GM06990 (cell line): ENCODE results near the gene DLX3.
A peak's percentile ranks its signal among the peaks of the same experiment; 100 is the strongest.

Source experiments
- DNase-seq: peaks from one replicate; pipeline ENCODE4 v3.0.0-alpha.2; 2011; ENCODE audit not compliant: insufficient read length; ENCODE audit errors: extremely low read depth
- H3K27me3 ChIP-seq: replicated peaks from 2 replicates; pipeline ENCODE4 v1.6.0; 2011; ENCODE audit warnings: low read length; ENCODE audit not compliant: control insufficient read depth, insufficient read depth
- H3K36me3 ChIP-seq: 2 replicates; pipeline ENCODE4 v1.5.1; 2011; ENCODE audit warnings: low read length; ENCODE audit not compliant: control insufficient read depth, insufficient read depth
- H3K4me3 ChIP-seq: replicated peaks from 2 replicates; pipeline ENCODE4 v1.5.1; 2011; ENCODE audit warnings: low read depth, mild to moderate bottlenecking, control low read depth, low read length
- TF ChIP-seq, protein P1 (sequence below): IDR thresholded peaks from 2 replicates; pipeline ENCODE4 v1.5.1; 2011; ENCODE audit warnings: low read length, control low read depth, mild to moderate bottlenecking, inconsistent platforms; ENCODE audit not compliant: insufficient read depth, poor library complexity, severe bottlenecking

Gene DLX3

DNA sequence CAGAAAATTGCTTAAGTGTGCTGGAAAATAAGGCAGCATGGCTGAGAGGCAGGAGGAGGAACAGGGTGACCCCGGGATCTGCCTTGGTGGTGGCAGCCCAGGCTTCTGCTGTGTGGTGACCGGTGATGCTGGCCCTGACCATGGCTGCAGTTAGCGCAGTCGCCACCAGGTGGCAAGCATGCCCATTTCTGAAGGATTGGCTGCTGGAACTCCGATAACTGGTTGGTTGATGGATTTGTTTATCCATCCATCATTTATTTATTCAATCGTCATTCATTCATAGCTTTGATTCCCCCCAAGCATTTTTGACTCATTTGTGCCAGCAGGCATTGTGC, 31.8 kb upstream of the DLX3 start:
- no peaks in the 10 kb centered on the region for H3K36me3 ChIP-seq
- H3K4me3 ChIP-seq, result no peak overlapping the region
- H3K27me3 ChIP-seq, result no peaks in the 10 kb centered on the region; the same call in 1 of the 2 replicates
- TF ChIP-seq, protein P1, sequence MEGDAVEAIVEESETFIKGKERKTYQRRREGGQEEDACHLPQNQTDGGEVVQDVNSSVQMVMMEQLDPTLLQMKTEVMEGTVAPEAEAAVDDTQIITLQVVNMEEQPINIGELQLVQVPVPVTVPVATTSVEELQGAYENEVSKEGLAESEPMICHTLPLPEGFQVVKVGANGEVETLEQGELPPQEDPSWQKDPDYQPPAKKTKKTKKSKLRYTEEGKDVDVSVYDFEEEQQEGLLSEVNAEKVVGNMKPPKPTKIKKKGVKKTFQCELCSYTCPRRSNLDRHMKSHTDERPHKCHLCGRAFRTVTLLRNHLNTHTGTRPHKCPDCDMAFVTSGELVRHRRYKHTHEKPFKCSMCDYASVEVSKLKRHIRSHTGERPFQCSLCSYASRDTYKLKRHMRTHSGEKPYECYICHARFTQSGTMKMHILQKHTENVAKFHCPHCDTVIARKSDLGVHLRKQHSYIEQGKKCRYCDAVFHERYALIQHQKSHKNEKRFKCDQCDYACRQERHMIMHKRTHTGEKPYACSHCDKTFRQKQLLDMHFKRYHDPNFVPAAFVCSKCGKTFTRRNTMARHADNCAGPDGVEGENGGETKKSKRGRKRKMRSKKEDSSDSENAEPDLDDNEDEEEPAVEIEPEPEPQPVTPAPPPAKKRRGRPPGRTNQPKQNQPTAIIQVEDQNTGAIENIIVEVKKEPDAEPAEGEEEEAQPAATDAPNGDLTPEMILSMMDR, result peak; percentile 89
- peak; percentile 55 for DNase-seq

DNA sequence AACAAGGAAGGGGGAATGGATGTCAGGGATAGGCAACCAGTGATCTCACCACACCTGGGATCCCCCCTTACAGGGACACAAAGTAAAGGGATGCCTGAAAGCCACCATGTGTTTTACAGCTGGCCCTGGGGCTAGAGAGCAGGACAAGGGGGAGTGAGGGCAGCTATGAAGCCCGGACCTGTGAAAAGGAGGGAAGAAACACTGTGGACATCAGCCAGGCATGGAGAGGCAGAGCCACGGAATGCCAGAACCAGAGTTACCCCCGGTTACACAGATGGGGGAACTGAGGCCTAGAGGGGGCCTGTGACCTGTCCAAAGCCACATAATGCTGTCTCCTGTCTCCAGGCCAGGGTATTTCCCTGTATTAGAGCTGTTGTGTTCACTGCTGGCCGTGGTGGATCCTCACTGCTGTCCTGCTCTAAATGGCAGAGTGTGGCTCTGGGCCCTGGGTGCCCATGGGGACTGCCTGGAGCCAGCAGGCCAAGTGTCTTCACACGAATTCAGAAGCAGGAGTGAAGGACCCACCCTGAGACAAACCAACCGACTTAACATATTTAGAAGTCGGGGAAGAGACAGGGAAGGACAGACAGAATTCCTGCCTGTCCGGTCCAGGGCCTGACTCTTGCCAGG, 31.1 kb upstream of the DLX3 start:
- Histone ChIP-seq H3K27me3 (no peaks in the 10 kb centered on the region; the same call in 1 of the 2 replicates), H3K4me3 (no peak overlapping the region), H3K36me3 (no peaks in the 10 kb centered on the region)
- no peak for DNase-seq
- TF ChIP-seq, protein P1, result no peak

DNA sequence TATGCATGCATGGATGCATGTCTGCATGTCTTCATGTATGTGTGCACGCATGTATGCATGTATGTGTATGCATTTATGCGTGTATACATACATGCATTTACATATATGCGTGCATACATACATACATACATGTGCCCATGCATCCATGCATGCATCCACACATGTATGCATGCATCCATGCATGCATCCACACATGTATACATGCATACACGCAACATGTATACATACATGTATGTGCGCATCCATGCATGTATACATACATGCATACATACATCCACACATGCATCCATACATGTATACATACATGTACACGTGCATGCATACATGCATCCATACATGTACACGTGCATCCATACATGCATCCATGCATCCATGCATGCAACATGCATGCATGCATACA, 29.8 kb upstream of the DLX3 start:
- no peaks in the 10 kb centered on the region for H3K36me3 ChIP-seq
- TF ChIP-seq, protein P1, result no peak
- no peak overlapping the region for H3K4me3 ChIP-seq
- H3K27me3 ChIP-seq, result no peaks in the 10 kb centered on the region; the same call in none of the 2 replicates
- DNase-seq, result no peak

DNA sequence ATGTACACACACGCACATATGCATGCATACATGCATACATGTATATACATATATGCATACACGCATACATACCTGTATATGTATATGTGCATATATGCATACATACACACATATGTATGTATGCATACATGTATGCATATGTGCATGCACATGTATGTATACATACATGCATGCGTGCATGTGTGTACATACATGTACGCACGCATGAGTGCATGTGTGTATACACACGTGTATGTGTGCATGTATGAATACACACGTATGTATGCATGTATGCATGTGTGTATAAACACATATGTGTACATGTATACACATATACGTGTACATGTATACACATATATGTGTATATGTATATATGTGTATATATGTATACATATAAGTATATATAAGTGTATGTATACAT, 28.5 kb upstream of the DLX3 start:
- Histone ChIP-seq H3K4me3 (no peak overlapping the region), H3K36me3 (no peaks in the 10 kb centered on the region), H3K27me3 (no peaks in the 10 kb centered on the region; the same call in none of the 2 replicates)
- no peak for DNase-seq
- TF ChIP-seq, protein P1, result no peak

DNA sequence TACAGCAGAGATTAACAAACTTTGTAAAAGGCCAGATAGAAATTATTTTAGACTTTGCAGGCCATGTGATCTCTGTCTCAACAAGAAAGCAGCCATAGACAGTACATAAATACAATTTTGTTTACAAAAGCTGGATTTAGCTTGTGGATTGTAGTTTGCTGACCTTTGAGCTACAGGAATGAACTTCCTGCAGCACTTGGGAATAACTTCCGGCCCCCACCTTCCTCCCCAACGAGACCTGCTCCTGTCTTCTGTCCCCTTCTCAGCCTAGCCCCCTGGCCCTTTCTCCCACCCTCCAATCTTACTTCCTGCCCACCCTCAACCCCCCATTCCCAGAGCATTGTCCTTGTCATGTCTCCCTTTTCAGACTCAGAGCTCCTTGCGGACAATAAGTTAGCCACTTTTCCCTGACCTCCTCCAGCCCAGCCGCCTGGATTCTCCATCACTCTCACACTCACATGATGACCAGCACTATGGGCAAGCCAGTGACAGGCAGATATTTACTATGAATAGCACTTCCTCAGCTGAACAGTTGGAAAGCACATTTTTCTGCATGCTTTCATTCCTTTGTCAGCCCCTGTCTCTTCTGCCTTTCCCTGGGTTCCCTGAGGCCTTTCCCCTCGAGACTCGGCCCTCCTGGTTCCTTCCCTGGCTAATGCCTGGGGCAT, 27.6 kb upstream of the DLX3 start:
- Histone ChIP-seq H3K27me3 (no peaks in the 10 kb centered on the region; the same call in none of the 2 replicates), H3K36me3 (no peaks in the 10 kb centered on the region), H3K4me3 (no peak overlapping the region)
- no peak for DNase-seq
- TF ChIP-seq, protein P1, result no peak
